ENCODE results near the gene PSKH1.

- TF ChIP-seq, protein P1, sequence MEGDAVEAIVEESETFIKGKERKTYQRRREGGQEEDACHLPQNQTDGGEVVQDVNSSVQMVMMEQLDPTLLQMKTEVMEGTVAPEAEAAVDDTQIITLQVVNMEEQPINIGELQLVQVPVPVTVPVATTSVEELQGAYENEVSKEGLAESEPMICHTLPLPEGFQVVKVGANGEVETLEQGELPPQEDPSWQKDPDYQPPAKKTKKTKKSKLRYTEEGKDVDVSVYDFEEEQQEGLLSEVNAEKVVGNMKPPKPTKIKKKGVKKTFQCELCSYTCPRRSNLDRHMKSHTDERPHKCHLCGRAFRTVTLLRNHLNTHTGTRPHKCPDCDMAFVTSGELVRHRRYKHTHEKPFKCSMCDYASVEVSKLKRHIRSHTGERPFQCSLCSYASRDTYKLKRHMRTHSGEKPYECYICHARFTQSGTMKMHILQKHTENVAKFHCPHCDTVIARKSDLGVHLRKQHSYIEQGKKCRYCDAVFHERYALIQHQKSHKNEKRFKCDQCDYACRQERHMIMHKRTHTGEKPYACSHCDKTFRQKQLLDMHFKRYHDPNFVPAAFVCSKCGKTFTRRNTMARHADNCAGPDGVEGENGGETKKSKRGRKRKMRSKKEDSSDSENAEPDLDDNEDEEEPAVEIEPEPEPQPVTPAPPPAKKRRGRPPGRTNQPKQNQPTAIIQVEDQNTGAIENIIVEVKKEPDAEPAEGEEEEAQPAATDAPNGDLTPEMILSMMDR (IDR thresholded peaks at IDR 0.05), result no peak
- TF ChIP-seq POLR2A (IDR thresholded peaks at IDR 0.05), result peak; percentile 38 to 41
Measured at GRCh38 chr16:67968400-67969253, 75.6 kb downstream of the PSKH1 start, which contains the start of gene SLC12A4.

Measured in Peyer's patch (tissue), 4 donors.